Colonic mucosa (tissue), 4 donors: ENCODE measurements around the gene SDK2. TPM values are rescaled to one million over a fixed set of nuclear protein-coding genes. Genes with fewer than 3 reads are reported as not detected.
A peak's percentile ranks its signal among the peaks of the same experiment; 100 is the strongest.

Source experiments
- DNase-seq: peaks from one replicate; pipeline ENCODE4 v3.0.0-alpha.2; 2020
- H3K27ac ChIP-seq: fragments of 200-600 bp; one replicate; pipeline ENCODE4 v1.8.0; 2021
- H3K27me3 ChIP-seq: fragments of 200-600 bp; one replicate; pipeline ENCODE4 v1.8.0; 2021
- H3K36me3 ChIP-seq: fragments of 200-600 bp; one replicate; pipeline ENCODE4 v1.8.0; 2021
- H3K4me1 ChIP-seq: fragments of 200-600 bp; one replicate; pipeline ENCODE4 v1.8.0; 2021; ENCODE audit warnings: mild to moderate bottlenecking
- H3K4me3 ChIP-seq: fragments of 200-600 bp; one replicate; pipeline ENCODE4 v1.8.0; 2021
- H3K9ac ChIP-seq, 2 donors: one replicate each; pipeline ENCODE4 v1.7.0; 2013; ENCODE audit warnings: control low read depth in 2 of 2, low read depth in 2 of 2, low read length in 2 of 2
- H3K9me3 ChIP-seq: fragments of 200-600 bp; one replicate; pipeline ENCODE4 v1.8.0; 2021
- intact Hi-C: fragments of 100-400 bp; cut with DNase I; formaldehyde crosslinking; loops from one replicate; pipeline ENCODE4 v1.14.1; 2022
- total RNA-seq, 2 donors: library from RNA; stranded (reverse); fragmentation: NEBNext Ultra II Directional in 1 of 2; extraction: Animal tissue kit (Norgen Biotek cat#: 25700) in 1 of 2; gene quantifications; one replicate each; pipeline ENCODE4 v1.2.1, GENCODE V29; 2021
- TF ChIP-seq, protein P1 (sequence below): fragments of 200-600 bp; IDR thresholded peaks from one replicate; pipeline ENCODE4 v1.8.0; 2022; ENCODE audit warnings: antibody characterized with exemption, mild to moderate bottlenecking
- donor health status: healthy.
- donor health status: DM: no; HTN: no; CAD: no.
- donor health status: DM: no; HTN: no; CAD: no.

Gene SDK2
- total RNA-seq, 2 donors from 2014 or later, result 0.94 to 1.2 TPM

- DNase-seq, result no peak
- TF ChIP-seq, protein P1, sequence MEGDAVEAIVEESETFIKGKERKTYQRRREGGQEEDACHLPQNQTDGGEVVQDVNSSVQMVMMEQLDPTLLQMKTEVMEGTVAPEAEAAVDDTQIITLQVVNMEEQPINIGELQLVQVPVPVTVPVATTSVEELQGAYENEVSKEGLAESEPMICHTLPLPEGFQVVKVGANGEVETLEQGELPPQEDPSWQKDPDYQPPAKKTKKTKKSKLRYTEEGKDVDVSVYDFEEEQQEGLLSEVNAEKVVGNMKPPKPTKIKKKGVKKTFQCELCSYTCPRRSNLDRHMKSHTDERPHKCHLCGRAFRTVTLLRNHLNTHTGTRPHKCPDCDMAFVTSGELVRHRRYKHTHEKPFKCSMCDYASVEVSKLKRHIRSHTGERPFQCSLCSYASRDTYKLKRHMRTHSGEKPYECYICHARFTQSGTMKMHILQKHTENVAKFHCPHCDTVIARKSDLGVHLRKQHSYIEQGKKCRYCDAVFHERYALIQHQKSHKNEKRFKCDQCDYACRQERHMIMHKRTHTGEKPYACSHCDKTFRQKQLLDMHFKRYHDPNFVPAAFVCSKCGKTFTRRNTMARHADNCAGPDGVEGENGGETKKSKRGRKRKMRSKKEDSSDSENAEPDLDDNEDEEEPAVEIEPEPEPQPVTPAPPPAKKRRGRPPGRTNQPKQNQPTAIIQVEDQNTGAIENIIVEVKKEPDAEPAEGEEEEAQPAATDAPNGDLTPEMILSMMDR, result no peak
- Histone ChIP-seq H3K27ac (no peak overlapping the region), H3K4me3 (no peak overlapping the region), H3K27me3 (no peaks in the 10 kb centered on the region), H3K4me1 (no peaks in the 10 kb centered on the region), H3K36me3 (no peaks in the 10 kb centered on the region), H3K9me3 (no peaks in the 10 kb centered on the region), H3K9ac (peak overlapping the region in 1 of 2 donors; percentile 35)
- intact Hi-C loops, result loop anchor here (5.0 to 10.0 kb wide), 2 partner anchors 53 to 641 kb away; partner anchors contain the start of gene CDC42EP4
Measured at GRCh38 chr17:73365301-73365874, 278.9 kb downstream of the SDK2 start.

DNA sequence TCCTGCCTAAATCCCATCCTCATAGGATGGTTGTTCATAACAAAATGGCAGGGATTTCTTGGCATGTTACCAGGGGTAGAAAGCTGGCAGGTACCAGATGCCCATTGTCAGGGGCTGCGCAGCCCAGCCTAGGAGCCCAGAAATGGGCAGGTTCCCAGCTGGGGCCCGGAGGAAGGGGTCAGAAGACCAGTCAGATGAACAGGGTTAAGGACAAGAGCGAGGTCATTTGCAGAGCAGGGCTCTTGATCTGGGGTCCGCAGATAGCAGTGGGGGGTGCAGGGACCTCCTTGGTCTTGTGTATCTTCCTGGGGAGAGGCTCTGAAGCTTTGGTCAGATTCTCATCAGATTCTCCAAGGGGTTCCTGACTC is 280.1 kb downstream of the SDK2 start:
- Histone ChIP-seq H3K9me3 (no peaks in the 10 kb centered on the region), H3K36me3 (no peaks in the 10 kb centered on the region), H3K9ac (no peak overlapping the region), H3K27ac (no peak overlapping the region), H3K4me1 (no peaks in the 10 kb centered on the region), H3K4me3 (no peak overlapping the region), H3K27me3 (no peaks in the 10 kb centered on the region)
- intact Hi-C loops, result loop anchor here (10.0 kb wide), 1 partner anchor 639 kb away; no protein-coding TSS in a partner anchor
- TF ChIP-seq, protein P1, result no peak
- no peak for DNase-seq

- Histone ChIP-seq H3K27me3 (no peaks in the 10 kb centered on the region), H3K9me3 (no peaks in the 10 kb centered on the region), H3K27ac (no peak overlapping the region), H3K4me1 (no peaks in the 10 kb centered on the region), H3K4me3 (no peak overlapping the region), H3K9ac (no peak overlapping the region), H3K36me3 (no peaks in the 10 kb centered on the region)
- DNase-seq, result no peak
- intact Hi-C loops, result loop anchor here (10.0 kb wide), 1 partner anchor 639 kb away; no protein-coding TSS in a partner anchor
- TF ChIP-seq, protein P1, result no peak
Measured at GRCh38 chr17:73363442-73364154, 280.6 kb downstream of the SDK2 start.

DNA sequence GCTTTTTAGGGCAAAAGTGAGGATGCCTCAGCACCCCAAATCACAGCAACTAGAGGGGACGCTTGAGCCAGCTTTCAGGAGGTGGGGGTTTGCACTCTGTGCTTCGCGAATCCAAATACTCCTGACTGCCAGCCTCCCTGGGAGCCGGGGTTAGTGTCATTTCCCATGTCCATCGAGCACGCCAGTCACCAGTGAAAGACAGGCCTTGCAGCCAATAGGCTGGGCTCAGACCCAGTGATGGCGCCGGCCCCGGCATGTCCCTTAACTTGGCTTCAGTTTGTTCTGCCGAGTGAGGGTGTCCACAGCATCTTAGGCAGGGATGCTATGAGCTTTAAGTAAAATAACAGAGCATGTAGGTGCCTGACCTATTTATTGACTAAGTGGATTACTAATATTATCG is 281.5 kb downstream of the SDK2 start:
- H3K9ac ChIP-seq, result no peak overlapping the region
- H3K27ac ChIP-seq, result no peak overlapping the region
- TF ChIP-seq, protein P1, result no peak
- intact Hi-C loops, result loop anchor here (10.0 kb wide), 1 partner anchor 638 kb away; no protein-coding TSS in a partner anchor
- H3K4me3 ChIP-seq, result no peak overlapping the region
- no peaks in the 10 kb centered on the region for H3K4me1 ChIP-seq
- no peak for DNase-seq
- no peaks in the 10 kb centered on the region for H3K27me3 ChIP-seq
- no peaks in the 10 kb centered on the region for H3K9me3 ChIP-seq
- H3K36me3 ChIP-seq, result no peaks in the 10 kb centered on the region

GRCh38 chr17:73360961-73361761 is 283.1 kb downstream of the SDK2 start:
- Histone ChIP-seq H3K36me3 (no peaks in the 10 kb centered on the region), H3K27ac (no peak overlapping the region), H3K27me3 (no peaks in the 10 kb centered on the region), H3K4me3 (no peak overlapping the region), H3K9me3 (no peaks in the 10 kb centered on the region), H3K4me1 (no peaks in the 10 kb centered on the region), H3K9ac (no peak overlapping the region)
- TF ChIP-seq, protein P1, result no peak
- no peak for DNase-seq
- intact Hi-C loops, result loop anchor here (10.0 kb wide), 1 partner anchor 636 kb away; no protein-coding TSS in a partner anchor
